SK-N-MC (cell line): ENCODE data around the gene KCNQ1.

ENCODE experiments used
- EZH2 ChIP-seq: fragments of 200-600 bp; sonication (generic); IDR thresholded peaks from one replicate; pipeline ENCODE4 v1.6.1; 2017; ENCODE audit warnings: antibody characterized with exemption
- FOXP2 ChIP-seq: optimal IDR thresholded peaks from 2 replicates; pipeline ENCODE3; 2011; ENCODE audit warnings: mild to moderate bottlenecking, moderate library complexity; ENCODE audit not compliant: insufficient read depth; ENCODE audit errors: extremely low read length, control extremely low read depth
- POLR2AphosphoS5 ChIP-seq: IDR thresholded peaks from 2 replicates; pipeline ENCODE4 v1.6.1; 2012; ENCODE audit warnings: mild to moderate bottlenecking, low read depth, low read length, borderline replicate concordance

- no peak for TF ChIP-seq POLR2AphosphoS5
- no peak for TF ChIP-seq EZH2
- TF ChIP-seq FOXP2, result no peak
Observed at GRCh38 chr11:2742611-2743426, 298.0 kb downstream of the KCNQ1 start.
